GM12892 (cell line): ENCODE measurements around the gene UVRAG.

Experiments
- POLR2A ChIP-seq: IDR thresholded peaks from 2 replicates; pipeline ENCODE4 v1.6.1; 2011; ENCODE audit warnings: low read depth, low read length, control low read depth
- TAF1 ChIP-seq: IDR thresholded peaks from 2 replicates; pipeline ENCODE4 v1.6.1; 2011; ENCODE audit warnings: low read depth, mild to moderate bottlenecking, control low read depth, low read length, borderline replicate concordance

GRCh38 chr11:76007166-76007565 lies 192.2 kb downstream of the UVRAG start:
- TF ChIP-seq POLR2A (no peak), TAF1 (no peak)
